Measurements from ENCODE around the gene C17orf50.
"Not testable (repeated sequence)": the region's sequence is repeated elsewhere in the genome, so short reads cannot be mapped to it uniquely, and the experiment has no call there.

GRCh38 chr17:35751541-35751940, 9.1 kb upstream of the C17orf50 start:
- TF ChIP-seq POLR2AphosphoS5 (IDR thresholded peaks at IDR 0.05; ENCODE audit: low read depth, low read length); TAF1 (IDR thresholded peaks at IDR 0.05; ENCODE audit: borderline replicate concordance, low read depth, low read length): not testable (repeated sequence)
